ENCODE results near the gene CCDC177. TPM values are rescaled to one million over a fixed set of nuclear protein-coding genes. Genes with fewer than 3 reads are reported as not detected.

The CCDC177 gene
- total and polyA plus RNA-seq, 8 donors: 0.04 to 0.05 TPM; not detected in 6

DNA sequence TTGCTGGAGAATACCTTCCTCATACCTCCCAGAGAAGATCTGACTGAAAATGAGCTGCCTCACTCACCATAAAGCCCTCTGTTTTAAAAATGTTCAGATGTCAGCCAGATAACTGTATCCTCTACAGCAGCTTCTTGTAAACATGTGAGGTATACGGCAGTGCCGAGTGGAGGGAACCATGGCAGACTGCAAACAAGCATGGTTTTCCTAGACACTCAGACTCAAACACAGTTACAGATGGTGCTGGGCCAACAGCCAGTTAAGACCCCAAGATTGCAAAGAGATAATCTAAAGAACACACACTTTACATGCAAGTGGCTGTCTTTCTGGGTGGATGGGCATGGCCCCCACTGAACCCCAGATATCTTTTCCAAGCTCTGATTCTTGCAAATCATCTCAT, 16.6 kb upstream of the CCDC177 start:
- TF ChIP-seq, protein P1, sequence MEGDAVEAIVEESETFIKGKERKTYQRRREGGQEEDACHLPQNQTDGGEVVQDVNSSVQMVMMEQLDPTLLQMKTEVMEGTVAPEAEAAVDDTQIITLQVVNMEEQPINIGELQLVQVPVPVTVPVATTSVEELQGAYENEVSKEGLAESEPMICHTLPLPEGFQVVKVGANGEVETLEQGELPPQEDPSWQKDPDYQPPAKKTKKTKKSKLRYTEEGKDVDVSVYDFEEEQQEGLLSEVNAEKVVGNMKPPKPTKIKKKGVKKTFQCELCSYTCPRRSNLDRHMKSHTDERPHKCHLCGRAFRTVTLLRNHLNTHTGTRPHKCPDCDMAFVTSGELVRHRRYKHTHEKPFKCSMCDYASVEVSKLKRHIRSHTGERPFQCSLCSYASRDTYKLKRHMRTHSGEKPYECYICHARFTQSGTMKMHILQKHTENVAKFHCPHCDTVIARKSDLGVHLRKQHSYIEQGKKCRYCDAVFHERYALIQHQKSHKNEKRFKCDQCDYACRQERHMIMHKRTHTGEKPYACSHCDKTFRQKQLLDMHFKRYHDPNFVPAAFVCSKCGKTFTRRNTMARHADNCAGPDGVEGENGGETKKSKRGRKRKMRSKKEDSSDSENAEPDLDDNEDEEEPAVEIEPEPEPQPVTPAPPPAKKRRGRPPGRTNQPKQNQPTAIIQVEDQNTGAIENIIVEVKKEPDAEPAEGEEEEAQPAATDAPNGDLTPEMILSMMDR (IDR thresholded peaks at IDR 0.05): no peak
- intact Hi-C loops (cut with DNase I): loop anchor here in 1 of 2 donors (10.0 kb wide), 1 partner anchor 133 kb away; no protein-coding TSS in a partner anchor
- H3K9me3 ChIP-seq: no peaks in the 10 kb centered on the region
- no peaks in the 10 kb centered on the region for H3K36me3 ChIP-seq
- DNase-seq (no peak), ATAC-seq (no peak)
- no peaks in the 10 kb centered on the region for H3K27me3 ChIP-seq
- H3K4me3 ChIP-seq: no peak overlapping the region
- H3K4me1 ChIP-seq: no peaks in the 10 kb centered on the region
- H3K27ac ChIP-seq: no peak overlapping the region

DNA sequence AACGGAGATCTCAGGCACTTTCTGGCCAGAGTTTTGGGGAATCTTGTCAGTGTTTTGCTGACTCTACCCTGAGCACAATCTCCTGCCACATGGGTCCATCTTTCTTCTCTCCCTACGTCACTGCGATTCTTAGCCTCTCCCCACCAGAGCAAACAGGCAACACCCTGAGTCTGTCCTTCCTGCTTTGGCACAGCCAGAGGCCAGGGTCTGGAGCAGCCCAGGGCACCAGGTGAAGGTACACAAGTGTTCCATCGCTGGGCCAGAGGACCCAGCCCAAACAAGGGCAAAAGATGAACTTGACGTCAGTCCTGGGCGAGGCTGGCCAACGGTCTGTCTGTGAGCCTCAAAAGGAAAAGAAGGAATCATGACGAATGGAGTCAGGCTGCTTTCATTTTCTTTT, 12.7 kb upstream of the CCDC177 start:
- intact Hi-C loops (cut with DNase I): no loop called here
- Histone ChIP-seq H3K4me1 (peaks cover 0 to 5% of the 10 kb centered on the region in 2 donors), H3K27me3 (no peaks in the 10 kb centered on the region), H3K9me3 (no peaks in the 10 kb centered on the region), H3K27ac (no peak overlapping the region), H3K4me3 (no peak overlapping the region), H3K36me3 (no peaks in the 10 kb centered on the region)
- TF ChIP-seq, protein P1 (IDR thresholded peaks at IDR 0.05): no peak
- ATAC-seq: no peak
- DNase-seq: no peak

DNA sequence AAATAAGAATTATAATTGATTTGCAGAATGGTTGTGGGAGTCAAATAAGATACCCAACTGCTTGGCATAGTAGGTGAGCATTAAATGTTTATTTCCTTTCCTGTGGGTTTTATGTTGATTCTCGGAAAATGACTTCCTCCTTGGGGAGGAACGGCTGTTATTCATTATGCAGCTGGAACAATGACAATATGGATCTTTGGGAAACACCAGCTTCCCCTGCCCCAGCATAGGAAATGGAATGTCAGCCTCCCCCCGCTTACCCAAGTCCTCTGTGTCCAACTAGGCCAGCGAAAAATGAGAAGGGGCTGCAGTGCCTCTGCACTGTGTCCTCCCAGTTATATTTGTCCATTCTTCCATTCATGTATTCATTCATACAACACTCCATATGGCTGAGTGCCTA, 11.7 kb upstream of the CCDC177 start:
- Histone ChIP-seq H3K36me3 (no peaks in the 10 kb centered on the region), H3K4me3 (no peak overlapping the region), H3K9me3 (no peaks in the 10 kb centered on the region), H3K27me3 (no peaks in the 10 kb centered on the region), H3K27ac (no peak overlapping the region), H3K4me1 (peaks cover 0 to 5% of the 10 kb centered on the region in 2 donors)
- DNase-seq: no peak
- intact Hi-C loops (cut with DNase I): no loop called here
- TF ChIP-seq, protein P1 (IDR thresholded peaks at IDR 0.05): no peak
- no peak for ATAC-seq

DNA sequence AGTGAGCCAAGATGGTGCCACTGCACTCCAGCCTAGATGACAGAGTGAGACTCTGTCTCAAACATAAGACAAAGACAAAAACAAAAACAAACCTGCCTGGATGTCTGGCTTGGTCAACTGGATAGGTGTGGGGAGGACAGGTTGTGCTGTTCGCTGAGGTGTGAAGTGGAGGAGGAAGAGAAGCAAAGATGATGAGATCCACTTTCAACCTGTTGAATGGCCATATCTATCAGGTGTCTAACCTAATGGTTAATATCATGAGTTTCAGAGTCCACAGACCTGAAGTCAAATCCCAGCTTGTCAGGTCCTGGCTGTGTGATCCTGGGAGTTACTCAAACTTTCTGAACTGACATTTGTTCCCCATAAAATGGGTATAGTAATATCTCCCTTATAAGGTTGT, 9.7 kb upstream of the CCDC177 start:
- ATAC-seq (no peak), DNase-seq (no peak)
- Histone ChIP-seq H3K27me3 (no peaks in the 10 kb centered on the region), H3K9me3 (no peaks in the 10 kb centered on the region), H3K4me1 (peaks cover 0 to 5% of the 10 kb centered on the region in 2 donors), H3K4me3 (no peak overlapping the region), H3K27ac (no peak overlapping the region), H3K36me3 (no peaks in the 10 kb centered on the region)
- intact Hi-C loops (cut with DNase I): loop anchor here in 1 of 2 donors (2.0 kb wide), 1 partner anchor 142 kb away; no protein-coding TSS in a partner anchor
- TF ChIP-seq, protein P1 (IDR thresholded peaks at IDR 0.05): no peak

DNA sequence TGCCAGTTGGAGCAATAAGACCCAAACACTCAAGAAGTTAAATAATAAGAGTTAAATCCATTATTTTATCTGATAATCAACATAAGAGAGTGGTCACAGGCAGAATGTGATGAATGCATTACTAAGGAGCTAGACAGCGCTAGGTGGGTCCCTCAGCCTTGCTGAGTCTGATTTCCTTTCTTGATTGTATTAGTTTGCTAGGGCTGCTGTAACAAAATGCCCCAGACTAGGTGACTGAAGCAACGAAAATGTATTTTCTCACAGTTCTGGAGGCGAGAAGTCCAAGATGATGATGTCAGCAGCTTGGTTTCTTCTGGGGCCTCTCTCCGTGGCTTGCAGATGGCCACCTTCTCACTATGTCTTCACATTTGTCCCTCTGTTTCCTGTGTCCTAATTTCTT, 8.2 kb upstream of the CCDC177 start:
- H3K36me3 ChIP-seq: no peaks in the 10 kb centered on the region
- TF ChIP-seq, protein P1 (IDR thresholded peaks at IDR 0.05): no peak
- no peak overlapping the region for H3K4me3 ChIP-seq
- DNase-seq: no peak
- H3K27ac ChIP-seq: no peak overlapping the region
- H3K27me3 ChIP-seq: peaks cover 0 to 12% of the 10 kb centered on the region in 2 donors
- H3K9me3 ChIP-seq: no peaks in the 10 kb centered on the region
- intact Hi-C loops (cut with DNase I): no loop called here
- peaks cover 0 to 5% of the 10 kb centered on the region in 2 donors for H3K4me1 ChIP-seq
- no peak for ATAC-seq

All from left lung (tissue), 10 donors.